ENCODE results near the gene SRSF4. TPM values are rescaled to one million over a fixed set of nuclear protein-coding genes. Genes with fewer than 3 reads are reported as not detected.

Gene SRSF4
- total and polyA plus RNA-seq, 10 of the 15 experiments (the other 5 are each of a cell fraction or from before 2014, with no cell fraction given): 17.2 to 107 (median 78.6) TPM

GRCh38 chr1:29124366-29125236 is 57.1 kb downstream of the SRSF4 start:
- ChIA-PET RAD21 (ENCODE audit: unreplicated experiment) (interaction anchor here (0.6 kb wide), 1 partner anchor 90 kb away, joined by 3 read pairs; no protein-coding TSS in a partner anchor), CTCF (interaction anchor here (0.7 to 1.3 kb wide), 2 partner anchors 78 to 243 kb away, joined by 3 read pairs; no protein-coding TSS in a partner anchor), POLR2A (interaction anchor here (0.5 to 1.0 kb wide), 2 partner anchors 10 to 31 kb away, joined by 3 to 4 read pairs; no protein-coding TSS in a partner anchor), SMC1A (ENCODE audit: uncharacterized antibody, unreplicated experiment) (interaction anchor here (0.7 to 0.8 kb wide), 2 partner anchors 91 to 313 kb away, joined by 3 read pairs; no protein-coding TSS in a partner anchor)
- H3K4me3 ChIP-seq: peak overlapping the region; percentile 53
- TF ChIP-seq SREBF2 (IDR thresholded peaks at IDR 0.05; ENCODE audit: low read length) (no peak), SUZ12 (IDR thresholded peaks at IDR 0.05; ENCODE audit: unreplicated experiment) (peak; percentile 38), BCL11A (IDR thresholded peaks at IDR 0.05; ENCODE audit: low read depth, low read length) (no peak), EZH2 (IDR thresholded peaks at IDR 0.05; ENCODE audit: borderline replicate concordance, control insufficient read depth, low read depth, low read length) (0 out of 2 replicates have a peak, but pooled peaks have one; percentile 7)
- TF ChIP-seq, protein P1, sequence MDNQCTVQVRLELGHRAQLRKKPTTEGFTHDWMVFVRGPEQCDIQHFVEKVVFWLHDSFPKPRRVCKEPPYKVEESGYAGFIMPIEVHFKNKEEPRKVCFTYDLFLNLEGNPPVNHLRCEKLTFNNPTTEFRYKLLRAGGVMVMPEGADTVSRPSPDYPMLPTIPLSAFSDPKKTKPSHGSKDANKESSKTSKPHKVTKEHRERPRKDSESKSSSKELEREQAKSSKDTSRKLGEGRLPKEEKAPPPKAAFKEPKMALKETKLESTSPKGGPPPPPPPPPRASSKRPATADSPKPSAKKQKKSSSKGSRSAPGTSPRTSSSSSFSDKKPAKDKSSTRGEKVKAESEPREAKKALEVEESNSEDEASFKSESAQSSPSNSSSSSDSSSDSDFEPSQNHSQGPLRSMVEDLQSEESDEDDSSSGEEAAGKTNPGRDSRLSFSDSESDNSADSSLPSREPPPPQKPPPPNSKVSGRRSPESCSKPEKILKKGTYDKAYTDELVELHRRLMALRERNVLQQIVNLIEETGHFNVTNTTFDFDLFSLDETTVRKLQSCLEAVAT (IDR thresholded peaks at IDR 0.05): no peak
- no peaks in the 10 kb centered on the region for H3K4me1 ChIP-seq (ENCODE audit: control insufficient read depth, insufficient read depth, low read length)
- no peaks in the 10 kb centered on the region for H3K79me2 ChIP-seq (ENCODE audit: control insufficient read depth, insufficient read depth, low read length)
- ATAC-seq: peak; percentile 68
- FAIRE-seq: no peak
- H4K20me1 ChIP-seq (ENCODE audit: control insufficient read depth, insufficient read depth): no peaks in the 10 kb centered on the region; the same call in 1 of the 2 replicates
- intact Hi-C loops (cut with micrococcal nuclease; ENCODE audit: unreplicated experiment) (loop anchor here (5.0 kb wide), 1 partner anchor 78 kb away; no protein-coding TSS in a partner anchor), in situ Hi-C loops (cut with MboI) (no loop called here)
- no peak for DNase-seq (ENCODE audit: low read depth, low spot score)
- H2AFZ ChIP-seq (ENCODE audit: control insufficient read depth, low read depth, low read length): no peak overlapping the region; the same call in 1 of the 2 replicates
- no TSS peak for BruUV-seq (replicated peaks)
- H3K27ac ChIP-seq (ENCODE audit: control insufficient read depth, insufficient read depth): no peak overlapping the region
- H3K9ac ChIP-seq (ENCODE audit: control insufficient read depth, insufficient read depth, low read length): no peak overlapping the region
- no peaks in the 10 kb centered on the region for H3K36me3 ChIP-seq (ENCODE audit: control insufficient read depth in 2 of 2, insufficient read depth in 2 of 2, low read length in 1 of 2)
- WGBS (ENCODE audit: insufficient coverage, insufficient replicate concordance, low lambda C conversion rate, missing lambda C conversion rate): 14% methylated on average over 61 of the region's 85 CpGs
- H3K27me3 ChIP-seq (replicated peaks in 1 of 2; ENCODE audit: control insufficient read depth in 2 of 2, insufficient read depth in 2 of 2, low read length in 1 of 2): peaks cover 6 to 16% of the 10 kb centered on the region in 2 experiments; a peak in 3 of 4 replicates
- no peaks in the 10 kb centered on the region for H3K9me3 ChIP-seq (replicated peaks; ENCODE audit: control insufficient read depth, insufficient read depth, low read length)
- peak overlapping the region; percentile 86 for H3K4me2 ChIP-seq (ENCODE audit: control insufficient read depth, insufficient read depth)

All from GM12878 (cell line).